ENCODE measurements around the gene OR5AU1.
"Not testable (repeated sequence)": the region's sequence is repeated elsewhere in the genome, so short reads cannot be mapped to it uniquely, and the experiment has no call there.

OR5AU1 gene

GRCh38 chr14:21169573-21169972 lies 13.7 kb upstream of the OR5AU1 start:
- DNase-seq = no peak

- DNase-seq = no peak
Measured at GRCh38 chr14:21168055-21168454, 12.2 kb upstream of the OR5AU1 start.

DNA sequence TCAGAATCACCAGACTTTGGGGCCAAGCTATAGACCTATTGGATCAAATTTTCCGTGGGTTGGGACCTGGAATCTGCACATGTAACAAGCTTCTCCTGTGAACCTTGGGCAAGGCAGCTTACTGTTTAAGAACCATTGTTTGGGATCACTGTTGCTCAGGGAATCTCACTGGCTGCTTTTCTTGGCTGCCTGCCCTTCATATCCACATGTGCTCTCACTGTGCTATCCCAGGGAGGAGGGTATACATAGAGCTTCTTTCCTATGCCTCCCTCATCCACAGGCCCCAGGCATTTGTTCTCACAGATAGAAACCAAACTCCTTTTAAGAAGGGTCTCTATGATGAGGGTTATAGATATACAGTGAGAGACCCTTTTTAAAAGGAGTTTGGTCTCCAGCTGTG lies 9.8 kb upstream of the OR5AU1 start:
- DNase-seq = not testable (repeated sequence)

GRCh38 chr14:21165002-21165605 lies 9.2 kb upstream of the OR5AU1 start:
- not testable (repeated sequence) for DNase-seq

- DNase-seq = no peak
Measured at GRCh38 chr14:21163871-21164291, 8.0 kb upstream of the OR5AU1 start.

DNA sequence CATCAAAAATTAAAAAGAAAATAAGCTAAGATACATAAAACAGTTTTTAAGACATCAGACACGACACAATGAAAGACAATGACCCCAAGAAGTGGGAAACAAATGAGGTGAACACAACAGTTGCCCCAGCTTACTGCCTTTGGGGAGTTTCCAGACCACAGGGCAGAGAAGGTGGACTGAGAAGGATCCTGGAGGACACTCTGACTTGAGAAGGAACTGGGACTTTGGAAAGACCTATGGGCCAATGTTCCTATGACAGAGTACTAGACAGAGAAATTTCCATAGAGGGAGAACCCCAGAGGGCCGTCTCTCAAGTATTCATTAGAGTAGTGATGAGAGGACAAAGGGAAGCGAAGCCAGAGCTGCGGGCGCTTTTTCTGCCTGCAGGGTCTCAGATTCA lies 6.2 kb upstream of the OR5AU1 start:
- DNase-seq = no peak

DNA sequence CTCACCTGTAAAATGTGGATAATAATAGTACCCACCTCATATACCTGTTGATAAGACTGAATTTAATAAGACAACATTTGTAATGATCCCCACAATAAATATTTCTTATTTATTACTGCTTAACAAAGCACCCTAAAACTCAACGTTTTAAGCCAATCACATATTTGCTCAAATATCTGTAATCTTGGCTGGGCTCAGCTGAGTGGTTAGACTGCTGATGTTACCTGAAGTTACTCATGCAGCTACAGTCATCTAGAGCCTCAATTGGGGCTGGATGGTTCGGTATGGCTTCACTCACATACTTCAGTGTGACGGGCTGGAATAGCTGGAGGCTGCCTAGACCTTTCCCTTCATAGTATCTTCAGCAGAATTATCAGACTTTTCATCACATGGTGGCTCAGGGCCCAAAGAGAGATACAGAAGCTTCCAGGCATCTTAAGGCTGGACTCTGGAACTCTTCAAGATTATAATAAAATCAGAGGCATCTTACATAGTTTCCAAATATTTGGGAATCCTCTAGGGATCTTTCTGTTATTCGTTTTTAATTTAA lies 4.3 kb upstream of the OR5AU1 start:
- DNase-seq = no peak

- not testable (repeated sequence) for DNase-seq
Measured at GRCh38 chr14:21158175-21158574, 2.3 kb upstream of the OR5AU1 start.

DNA sequence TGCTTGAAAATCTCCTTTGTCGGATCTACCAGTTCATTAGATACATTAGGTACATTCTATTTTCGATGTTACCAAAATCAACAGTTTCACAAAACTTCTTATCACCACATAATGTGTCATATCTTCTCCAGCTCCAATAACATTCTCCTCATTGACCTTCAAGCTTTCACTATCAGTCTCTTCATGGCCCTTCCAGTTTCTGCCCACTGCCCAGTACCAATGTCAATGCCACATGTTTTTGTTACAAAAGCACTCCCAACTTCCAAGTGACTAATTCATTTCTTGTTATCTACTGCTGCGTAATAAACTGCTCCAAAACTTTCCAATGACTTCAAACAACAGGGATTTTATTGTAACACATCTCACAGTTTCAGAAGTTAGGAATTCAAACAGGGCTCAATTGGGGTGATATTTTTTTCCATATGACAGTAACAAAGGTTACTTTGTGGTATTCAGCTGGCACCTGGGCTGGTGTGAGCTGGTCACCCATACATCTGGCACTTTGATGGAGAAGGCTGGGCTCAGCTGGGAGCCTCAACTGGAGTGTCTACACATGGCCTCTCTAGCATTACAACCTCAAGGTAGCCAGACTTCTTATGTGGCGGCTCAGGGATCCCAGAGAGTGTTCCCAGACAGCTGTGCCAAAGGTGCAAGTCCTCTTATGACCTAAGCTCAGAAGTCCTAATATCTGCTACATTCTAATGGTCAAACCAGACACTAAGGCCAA lies 6.1 kb downstream of the OR5AU1 start:
- DNase-seq = no peak

DNA sequence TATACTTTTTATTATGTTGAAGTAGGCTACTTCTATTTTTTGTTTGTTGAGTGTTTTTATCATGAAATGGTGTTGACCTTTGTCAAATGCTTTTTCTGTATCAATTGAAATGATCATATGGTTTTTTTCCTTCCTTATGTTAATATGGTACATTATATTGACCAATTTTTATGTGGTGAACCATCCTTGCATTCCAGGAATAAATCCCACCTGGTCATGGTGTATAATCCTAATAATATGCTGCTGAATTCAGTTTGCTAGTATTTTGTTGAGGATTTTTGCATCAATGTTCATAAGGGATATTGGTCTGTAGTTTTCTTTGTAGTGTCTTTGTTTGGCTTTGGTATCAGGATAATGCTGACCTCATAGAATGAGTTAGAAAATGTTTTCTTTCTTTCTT lies 10.4 kb downstream of the OR5AU1 start:
- no peak for DNase-seq

DNA sequence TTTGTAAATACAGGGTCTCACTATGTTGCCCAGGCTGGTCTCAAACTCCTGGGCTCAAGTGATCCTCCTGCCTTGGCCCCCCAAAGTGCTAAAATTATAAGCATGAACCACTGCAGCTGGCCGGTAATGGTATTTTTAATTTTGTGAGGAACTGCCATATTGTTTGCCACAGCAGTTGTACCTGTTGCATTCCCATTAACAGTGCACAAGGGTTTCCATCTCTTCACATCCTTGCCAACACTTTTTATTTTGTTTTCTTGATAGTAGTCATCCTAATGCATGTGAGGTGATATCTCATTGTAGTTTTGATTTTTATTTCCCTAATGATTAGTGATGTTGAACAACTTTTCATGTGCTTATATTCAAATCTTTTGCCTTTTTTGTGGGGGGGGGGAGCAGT lies 13.5 kb downstream of the OR5AU1 start:
- no peak for DNase-seq

DNA sequence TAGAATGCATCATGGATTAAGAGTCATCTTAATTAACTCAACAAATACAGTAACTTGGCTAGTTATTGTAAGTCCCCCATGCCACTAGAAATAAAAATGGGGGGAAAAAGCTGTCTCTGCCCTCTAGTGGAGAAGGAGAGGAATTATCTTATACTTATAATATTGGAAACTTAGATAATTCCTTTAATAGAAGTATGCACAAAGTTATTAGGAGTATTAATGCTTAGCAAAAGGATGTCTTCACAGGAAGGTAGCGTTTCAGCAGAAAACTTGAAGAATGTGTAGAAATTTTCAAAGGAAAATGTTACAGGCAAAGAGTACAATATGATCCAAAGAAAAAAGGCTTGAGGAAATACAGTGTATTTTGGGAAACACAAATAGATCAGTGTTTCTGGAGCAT lies 19.8 kb downstream of the OR5AU1 start:
- peak; percentile 12 for DNase-seq

DNA sequence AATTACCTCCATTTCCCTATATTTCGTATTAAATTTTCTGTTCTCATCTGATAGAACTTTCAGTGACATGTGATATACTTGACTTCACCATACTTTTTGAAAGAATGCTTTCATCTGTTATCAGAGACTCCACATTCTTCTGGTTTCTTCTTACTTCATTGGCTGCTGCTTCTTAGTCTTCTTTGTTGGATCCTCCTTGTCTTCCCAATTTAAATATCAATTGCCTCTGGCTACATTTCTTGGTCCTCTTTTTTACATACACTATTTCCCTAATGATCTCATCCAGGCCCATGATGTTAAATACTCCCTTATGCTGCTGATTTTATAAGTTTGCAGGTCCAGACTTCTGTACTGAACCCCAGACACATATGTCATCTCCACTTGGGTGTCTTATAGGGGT lies 22.0 kb downstream of the OR5AU1 start:
- no peak for DNase-seq

GRCh38 chr14:21123429-21123828 lies 32.4 kb downstream of the OR5AU1 start:
- DNase-seq = no peak

GRCh38 chr14:21121122-21121521 lies 34.7 kb downstream of the OR5AU1 start:
- DNase-seq = no peak

DNA sequence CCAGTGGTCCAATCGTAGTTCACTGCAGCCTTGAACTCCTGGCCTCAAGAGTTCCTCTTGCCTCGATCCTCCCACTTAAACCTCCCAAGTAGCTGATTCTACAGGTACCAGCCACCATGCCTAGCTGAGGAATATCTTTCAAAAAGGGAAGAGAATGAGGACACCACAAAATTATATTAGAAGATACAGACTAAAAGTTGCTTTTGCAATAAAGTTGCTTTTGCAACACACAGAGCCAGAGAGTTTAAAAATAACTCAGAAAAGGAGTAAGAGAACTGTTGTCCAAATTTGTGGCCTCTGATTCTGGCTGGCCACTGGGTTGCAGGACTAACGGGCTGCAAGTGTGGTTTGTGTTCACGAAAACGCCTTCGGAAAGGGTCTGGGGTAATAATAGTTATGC lies 35.2 kb downstream of the OR5AU1 start:
- no peak for DNase-seq

GRCh38 chr14:21118933-21119332 lies 36.9 kb downstream of the OR5AU1 start:
- DNase-seq = no peak

DNA sequence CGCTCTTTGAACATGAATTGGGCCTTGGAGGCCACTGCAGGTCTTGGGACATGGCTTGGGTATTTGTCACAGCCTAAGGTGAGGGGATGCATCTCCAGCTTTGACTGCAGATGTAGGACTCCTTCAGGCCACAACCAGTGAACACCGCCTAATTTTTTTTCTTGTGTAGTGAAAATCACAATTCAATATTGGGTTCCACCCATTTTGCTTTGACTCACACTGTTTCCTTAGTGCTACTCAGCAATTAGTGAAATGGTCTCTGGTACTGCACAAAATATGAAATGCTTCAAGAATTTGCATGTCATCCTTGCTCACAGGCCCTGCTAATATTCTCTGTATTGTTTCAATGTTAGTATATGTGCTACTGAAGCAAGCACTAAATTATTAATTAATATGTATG lies 42.5 kb downstream of the OR5AU1 start:
- DNase-seq = no peak

DNA sequence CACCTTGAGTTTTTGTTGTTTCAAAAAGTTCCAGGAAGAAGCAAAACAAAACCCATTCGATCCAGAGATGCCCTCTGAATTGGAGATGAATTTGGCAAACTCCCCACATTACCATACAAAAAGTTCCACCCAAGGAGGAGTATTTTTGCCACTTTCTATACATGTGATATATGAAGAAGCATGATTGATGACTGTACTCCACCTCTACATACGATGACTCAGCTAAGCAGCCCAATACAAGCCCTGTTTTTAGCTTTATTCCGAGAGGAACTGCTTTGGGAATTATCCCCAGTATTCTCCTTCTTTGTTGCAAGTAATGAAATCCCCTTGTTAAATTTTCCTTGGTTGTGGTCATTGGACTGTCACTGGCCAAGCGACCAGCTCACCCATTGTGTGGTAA lies 43.6 kb downstream of the OR5AU1 start:
- DNase-seq = no peak

DNA sequence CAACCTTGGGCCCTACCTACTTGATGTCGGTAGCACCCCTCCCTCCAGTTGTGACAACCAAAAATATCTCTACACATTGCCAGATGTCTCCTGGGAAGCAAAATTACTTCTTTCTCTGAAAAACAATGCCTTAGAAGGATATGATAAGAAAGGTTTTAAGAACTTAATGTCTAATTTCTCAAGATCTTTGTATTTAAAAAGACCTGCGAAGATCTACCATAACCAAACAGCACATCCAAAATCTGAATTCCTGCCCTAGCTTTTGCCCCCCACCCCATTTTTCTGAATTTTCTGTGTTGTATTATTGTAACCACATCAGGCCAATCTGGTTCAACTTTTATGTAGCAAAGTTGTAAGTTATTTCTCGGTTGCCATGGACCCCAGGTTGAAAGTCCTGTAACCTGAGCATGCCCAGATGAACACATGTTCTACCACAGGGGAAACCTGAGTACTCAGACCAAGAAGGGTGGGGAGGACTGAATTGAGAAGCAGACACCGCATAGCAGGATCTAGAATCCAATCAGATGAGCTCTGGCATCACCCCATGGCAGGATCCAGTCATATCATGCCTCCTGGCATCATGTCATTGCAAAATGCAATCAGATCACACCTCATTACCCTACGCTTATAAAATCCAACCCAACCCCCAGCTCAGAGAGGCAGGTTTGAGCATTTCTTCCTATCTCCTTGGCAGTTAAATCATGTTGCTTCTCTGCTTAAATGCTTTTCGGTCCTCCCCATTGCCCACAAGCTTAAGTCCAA lies 46.3 kb downstream of the OR5AU1 start:
- peak; percentile 83 for DNase-seq

DNA sequence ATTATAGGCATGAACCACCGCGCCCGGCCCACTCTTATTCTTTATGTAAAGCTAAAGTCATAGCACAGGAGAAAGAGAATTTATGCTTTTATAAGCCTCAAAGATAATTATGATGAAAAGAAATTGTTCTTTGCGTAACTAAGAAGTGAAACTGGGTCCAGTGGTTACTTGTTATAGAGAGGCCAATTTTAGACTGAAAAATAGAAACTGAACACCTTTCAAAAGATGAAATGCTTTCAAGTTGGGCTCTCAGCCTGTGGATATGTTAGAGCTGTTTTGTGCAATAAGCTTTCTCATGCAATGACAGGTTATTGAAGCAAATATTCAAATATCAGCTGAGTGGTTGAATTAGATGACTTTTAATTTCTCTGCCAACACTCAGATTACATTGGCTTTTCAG lies 47.1 kb downstream of the OR5AU1 start:
- DNase-seq = no peak

- DNase-seq = no peak
Measured at GRCh38 chr14:21107283-21107800, 48.5 kb downstream of the OR5AU1 start.

DNA sequence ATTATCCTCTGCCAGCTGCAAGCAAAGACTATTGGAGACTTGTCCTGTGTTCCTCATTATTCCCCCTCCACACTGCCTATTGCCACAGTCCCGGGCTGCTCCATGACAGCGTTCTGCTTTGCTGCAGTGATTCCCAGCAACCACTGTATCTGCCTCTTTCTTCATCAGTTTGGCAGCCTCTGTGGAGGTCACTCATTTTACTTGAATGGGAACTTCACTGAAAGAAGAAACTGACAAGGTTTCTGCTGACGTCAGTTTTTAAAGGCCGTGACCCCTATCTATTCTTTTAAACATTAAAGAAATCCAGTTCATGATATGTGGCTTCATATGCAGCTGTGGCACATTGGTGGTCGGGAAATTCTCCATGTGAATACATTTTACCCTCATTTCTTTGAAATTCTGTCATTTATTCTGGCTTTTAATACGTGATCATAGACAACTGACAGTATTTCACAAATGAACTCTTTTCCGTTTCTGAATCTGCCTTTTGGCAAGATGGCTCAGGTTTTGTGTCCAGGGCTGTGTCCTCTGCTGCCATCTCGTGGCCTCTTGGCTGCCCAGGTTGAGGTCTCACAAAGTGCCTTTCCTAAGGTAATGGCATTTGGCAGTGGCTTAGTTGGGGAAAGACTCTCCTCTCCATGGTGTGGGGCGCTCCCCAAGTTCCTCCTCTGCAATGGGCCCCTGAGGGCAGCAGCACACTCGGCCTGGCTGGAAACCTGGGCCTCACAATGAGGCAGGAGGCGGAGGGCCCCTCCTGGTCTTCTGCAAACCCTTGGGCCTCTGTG lies 49.2 kb downstream of the OR5AU1 start:
- DNase-seq = peak; percentile 85
